OCI-LY3 (cell line): ENCODE results near the gene EXOC6.

ENCODE experiments used
- EZH2phosphoT487 ChIP-seq: fragments of 200-600 bp; shearing (Covaris generic); IDR thresholded peaks from 2 replicates; pipeline ENCODE4 v1.6.1; 2018; ENCODE audit warnings: antibody characterized with exemption, mixed run types, low read depth
- TF ChIP-seq, protein P1 (sequence below): fragments of 200-600, 300-600 bp; sonication (generic); IDR thresholded peaks from 2 replicates; pipeline ENCODE4 v1.5.1; 2014; ENCODE audit warnings: antibody characterized with exemption, low read length, low read depth

DNA sequence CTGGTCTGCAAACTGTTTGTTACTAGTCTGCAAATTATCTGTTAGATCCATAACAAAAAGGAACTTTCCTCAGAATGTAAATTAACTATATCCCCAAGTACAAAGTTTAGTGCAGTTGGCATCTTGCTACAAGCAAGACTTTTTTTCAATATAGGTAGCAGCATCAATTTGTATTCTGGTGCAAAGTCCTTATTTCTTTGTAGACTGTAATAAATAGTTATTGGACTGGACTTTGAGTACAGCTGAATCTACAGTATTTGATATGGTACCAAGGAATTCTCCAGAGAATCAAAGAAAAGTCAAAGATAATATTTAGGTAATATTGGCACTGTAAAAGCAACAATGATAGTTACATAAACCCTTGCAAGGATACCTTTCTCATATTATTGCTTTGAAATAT is 89.6 kb downstream of the EXOC6 start:
- no peak for TF ChIP-seq EZH2phosphoT487
- TF ChIP-seq, protein P1, sequence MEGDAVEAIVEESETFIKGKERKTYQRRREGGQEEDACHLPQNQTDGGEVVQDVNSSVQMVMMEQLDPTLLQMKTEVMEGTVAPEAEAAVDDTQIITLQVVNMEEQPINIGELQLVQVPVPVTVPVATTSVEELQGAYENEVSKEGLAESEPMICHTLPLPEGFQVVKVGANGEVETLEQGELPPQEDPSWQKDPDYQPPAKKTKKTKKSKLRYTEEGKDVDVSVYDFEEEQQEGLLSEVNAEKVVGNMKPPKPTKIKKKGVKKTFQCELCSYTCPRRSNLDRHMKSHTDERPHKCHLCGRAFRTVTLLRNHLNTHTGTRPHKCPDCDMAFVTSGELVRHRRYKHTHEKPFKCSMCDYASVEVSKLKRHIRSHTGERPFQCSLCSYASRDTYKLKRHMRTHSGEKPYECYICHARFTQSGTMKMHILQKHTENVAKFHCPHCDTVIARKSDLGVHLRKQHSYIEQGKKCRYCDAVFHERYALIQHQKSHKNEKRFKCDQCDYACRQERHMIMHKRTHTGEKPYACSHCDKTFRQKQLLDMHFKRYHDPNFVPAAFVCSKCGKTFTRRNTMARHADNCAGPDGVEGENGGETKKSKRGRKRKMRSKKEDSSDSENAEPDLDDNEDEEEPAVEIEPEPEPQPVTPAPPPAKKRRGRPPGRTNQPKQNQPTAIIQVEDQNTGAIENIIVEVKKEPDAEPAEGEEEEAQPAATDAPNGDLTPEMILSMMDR = no peak
